ENCODE measurements around the gene BBS9. TPM values are rescaled to one million over a fixed set of nuclear protein-coding genes. Genes with fewer than 3 reads are reported as not detected.

BBS9 gene
- total and polyA plus RNA-seq, 2 donors (not counting 3 experiments of a cell fraction or from before 2014, with no cell fraction given), result 5.7 to 17.4 TPM

DNA sequence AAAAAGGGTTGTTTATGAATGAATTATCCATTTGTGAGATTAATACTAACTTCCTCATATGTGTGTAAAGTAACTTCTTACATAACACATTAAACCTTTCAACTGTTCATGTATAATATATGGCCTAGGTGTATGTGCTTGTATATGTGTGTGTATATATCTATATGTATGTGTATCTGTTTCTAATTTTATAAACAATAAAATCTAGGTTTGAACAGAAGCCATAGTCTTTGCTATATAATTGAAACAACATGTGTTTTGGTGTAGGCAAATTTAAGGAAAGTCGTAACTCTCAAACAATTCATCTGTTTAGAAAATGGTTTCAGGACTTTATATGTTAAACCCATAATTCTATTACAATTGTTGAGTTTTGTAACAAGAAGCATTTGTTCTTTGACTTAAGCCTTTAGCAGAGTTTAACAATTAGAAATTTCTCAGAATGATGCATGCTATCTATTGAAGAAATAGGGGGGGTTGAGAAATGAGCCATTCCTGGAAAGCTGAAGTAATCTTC lies 103.3 kb downstream of the BBS9 start:
- Histone ChIP-seq H3K9me1 (replicated peaks; ENCODE audit: control insufficient read depth, extremely low read depth, insufficient read depth, low read length) (no peaks in the 10 kb centered on the region), H3K9me3 (replicated peaks; ENCODE audit: control insufficient read depth, insufficient read depth, low read length) (no peaks in the 10 kb centered on the region), H3K4me1 (ENCODE audit: control insufficient read depth, extremely low read depth, insufficient read depth, low read length) (peaks cover 6% of the 10 kb centered on the region), H3K4me3 (replicated peaks in 1 of 3; ENCODE audit: insufficient read depth in 1 of 3, low read depth in 1 of 3, low read length in 3 of 3) (no peak overlapping the region), H2AFZ (ENCODE audit: low read depth, low read length) (no peak overlapping the region), H3K9ac (replicated peaks; ENCODE audit: extremely low read depth, insufficient read depth, low read length) (no peak overlapping the region), H3K27ac (ENCODE audit: insufficient read depth, low read depth, low read length) (no peak overlapping the region), H3K36me3 (ENCODE audit: control insufficient read depth in 2 of 2, extremely low read depth in 1 of 2, insufficient read depth in 2 of 2, low read length in 2 of 2) (no peaks in the 10 kb centered on the region), H3K79me2 (ENCODE audit: control insufficient read depth, insufficient read depth, low read length) (no peaks in the 10 kb centered on the region), H3K27me3 (ENCODE audit: control insufficient read depth in 2 of 2, insufficient read depth in 2 of 2, low read length in 2 of 2) (no peaks in the 10 kb centered on the region), H4K20me1 (replicated peaks; ENCODE audit: control insufficient read depth, extremely low read depth, insufficient read depth, low read length) (no peaks in the 10 kb centered on the region), H3K4me2 (ENCODE audit: insufficient read depth, low read length) (no peak overlapping the region)
- TF ChIP-seq POLR2A (IDR thresholded peaks at IDR 0.05; ENCODE audit: low read depth, low read length), result no peak
- TF ChIP-seq, protein P1, sequence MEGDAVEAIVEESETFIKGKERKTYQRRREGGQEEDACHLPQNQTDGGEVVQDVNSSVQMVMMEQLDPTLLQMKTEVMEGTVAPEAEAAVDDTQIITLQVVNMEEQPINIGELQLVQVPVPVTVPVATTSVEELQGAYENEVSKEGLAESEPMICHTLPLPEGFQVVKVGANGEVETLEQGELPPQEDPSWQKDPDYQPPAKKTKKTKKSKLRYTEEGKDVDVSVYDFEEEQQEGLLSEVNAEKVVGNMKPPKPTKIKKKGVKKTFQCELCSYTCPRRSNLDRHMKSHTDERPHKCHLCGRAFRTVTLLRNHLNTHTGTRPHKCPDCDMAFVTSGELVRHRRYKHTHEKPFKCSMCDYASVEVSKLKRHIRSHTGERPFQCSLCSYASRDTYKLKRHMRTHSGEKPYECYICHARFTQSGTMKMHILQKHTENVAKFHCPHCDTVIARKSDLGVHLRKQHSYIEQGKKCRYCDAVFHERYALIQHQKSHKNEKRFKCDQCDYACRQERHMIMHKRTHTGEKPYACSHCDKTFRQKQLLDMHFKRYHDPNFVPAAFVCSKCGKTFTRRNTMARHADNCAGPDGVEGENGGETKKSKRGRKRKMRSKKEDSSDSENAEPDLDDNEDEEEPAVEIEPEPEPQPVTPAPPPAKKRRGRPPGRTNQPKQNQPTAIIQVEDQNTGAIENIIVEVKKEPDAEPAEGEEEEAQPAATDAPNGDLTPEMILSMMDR (IDR thresholded peaks at IDR 0.05; ENCODE audit: extremely low read depth in 1 of 2, insufficient read depth in 1 of 2, low read depth in 1 of 2, low read length in 2 of 2), result no peak
- no peak for TF ChIP-seq GATA2 (IDR thresholded peaks at IDR 0.05; ENCODE audit: insufficient read depth, insufficient read length, low read depth, low read length)
- no peak for TF ChIP-seq POLR2AphosphoS5 (IDR thresholded peaks at IDR 0.05; ENCODE audit: insufficient read depth, low read depth, low read length)
- no peak for TF ChIP-seq JUN (IDR thresholded peaks at IDR 0.05; ENCODE audit: borderline replicate concordance, insufficient read depth, insufficient read length, low read depth)
- TF ChIP-seq MAX (IDR thresholded peaks at IDR 0.05; ENCODE audit: insufficient read depth, insufficient read length), result no peak
- no peak for TF ChIP-seq EZH2 (IDR thresholded peaks at IDR 0.05; ENCODE audit: borderline replicate concordance, low read depth, low read length, severe bottlenecking)
- no peak for TF ChIP-seq FOS (IDR thresholded peaks at IDR 0.05; ENCODE audit: borderline replicate concordance, insufficient read depth, low read length)
- TF ChIP-seq MYC (IDR thresholded peaks at IDR 0.05; ENCODE audit: low read depth, low read length), result no peak
- intact Hi-C loops (cut with micrococcal nuclease), result no loop called here
- no peak for FAIRE-seq
- ChIA-PET POLR2A (no interaction called here), CTCF (interaction anchor here (2.2 to 2.3 kb wide), 2 partner anchors 11 to 700 kb away, joined by 12 to 14 read pairs; no protein-coding TSS in a partner anchor)
- dilution Hi-C loops (cut with MboI; ENCODE audit: extremely low pct_ligation_motif_present, low sequenced_read_pairs), result no loop called here
- BruUV-seq (replicated peaks), result no TSS peak
- DNase-seq (ENCODE audit: low read depth, low spot score), result no peak

Measured in endothelial cell of umbilical vein (primary cell).